CD8-positive, alpha-beta memory T cell (primary cell): Measurements from ENCODE around the gene CHRNA4. TPM values are rescaled to one million over a fixed set of nuclear protein-coding genes. Genes with fewer than 3 reads are reported as not detected.

Experiments used
- CTCF ChIA-PET: fragments of 350-600 bp; sonication (Branson Sonifier 250); formaldehyde crosslinking; loops from one replicate; lab custom pipeline; 2021; ENCODE audit warnings: antibody characterized with exemption; lab: Charles Lee
- POLR2A ChIA-PET: fragments of 350-600 bp; sonication (Branson Sonifier 250); formaldehyde crosslinking; loops from one replicate; lab custom pipeline; 2021; ENCODE audit warnings: antibody characterized with exemption; lab: Charles Lee
- DNase-seq, 5 donors: peaks; one replicate each; pipeline versions ENCODE4 v3.0.0 to v3.0.0-alpha.2; 2020 to 2022; ENCODE audit warnings: mixed read lengths in 1 of 5
- H3K27ac ChIP-seq: one replicate; pipeline ENCODE4 v1.7.0; 2013; ENCODE audit warnings: low read depth, mild to moderate bottlenecking, low read length, moderate library complexity
- H3K27me3 ChIP-seq: 2 replicates; pipeline ENCODE4 v1.7.0; 2013; ENCODE audit warnings: low read length, mild to moderate bottlenecking; ENCODE audit not compliant: insufficient read depth, poor library complexity, severe bottlenecking
- H3K36me3 ChIP-seq: 2 replicates; pipeline ENCODE4 v1.7.0; 2013; ENCODE audit warnings: mild to moderate bottlenecking, low read length, moderate library complexity; ENCODE audit not compliant: insufficient read depth
- H3K4me1 ChIP-seq: 2 replicates; pipeline ENCODE4 v1.7.0; 2013; ENCODE audit warnings: mild to moderate bottlenecking, low read length, moderate library complexity; ENCODE audit not compliant: insufficient read depth
- H3K4me3 ChIP-seq: 2 replicates; pipeline ENCODE4 v1.7.0; 2013; ENCODE audit warnings: mild to moderate bottlenecking, low read length
- H3K9me3 ChIP-seq: 2 replicates; pipeline ENCODE4 v1.7.0; 2013; ENCODE audit warnings: mild to moderate bottlenecking, low read length
- H3K27ac Mint-ChIP-seq, 8 donors: one replicate each; pipeline ENCODE4 v1.8.0; 2020 to 2021; ENCODE audit warnings: mixed read lengths in 8 of 8, mild to moderate bottlenecking in 6 of 8, inconsistent platforms in 3 of 8, moderate library complexity in 3 of 8
- H3K27me3 Mint-ChIP-seq, 2 donors: one replicate each; pipeline ENCODE4 v1.8.0; 2020 to 2021; ENCODE audit warnings: mixed read lengths in 2 of 2, mild to moderate bottlenecking in 1 of 2, moderate library complexity in 1 of 2
- H3K36me3 Mint-ChIP-seq, 3 donors: one replicate each; pipeline ENCODE4 v1.8.0; 2020 to 2021; ENCODE audit warnings: mixed read lengths in 3 of 3, inconsistent platforms in 1 of 3, mild to moderate bottlenecking in 1 of 3
- H3K4me1 Mint-ChIP-seq, 3 donors: one replicate each; pipeline ENCODE4 v1.8.0; 2020 to 2021; ENCODE audit warnings: mixed read lengths in 3 of 3, inconsistent platforms in 1 of 3, mild to moderate bottlenecking in 1 of 3
- H3K4me3 Mint-ChIP-seq, 7 donors: one replicate each; pipeline ENCODE4 v1.8.0; 2020 to 2021; ENCODE audit warnings: mixed read lengths in 7 of 7, mild to moderate bottlenecking in 6 of 7, moderate library complexity in 4 of 7, inconsistent platforms in 2 of 7
- H3K9me3 Mint-ChIP-seq, 5 donors: one replicate each; pipeline ENCODE4 v1.8.0; 2020 to 2022; ENCODE audit warnings: mixed read lengths in 5 of 5, mild to moderate bottlenecking in 3 of 5, moderate library complexity in 2 of 5, inconsistent platforms in 1 of 5
- polyA plus RNA-seq: library from polyadenylated mRNA; unstranded; fragments of 300-500 nt; fragmentation: Illumina TruSeq; gene quantifications from one replicate; pipeline ENCODE4 v1.2.3, GENCODE V29; 2021
- total RNA-seq, 2 experiments: library from RNA; stranded (reverse); gene quantifications; one replicate each; pipeline ENCODE4 v1.2.3, GENCODE V29; 2021

CHRNA4 gene
- total and polyA plus RNA-seq, 3 experiments from 2014 or later, result not detected

DNA sequence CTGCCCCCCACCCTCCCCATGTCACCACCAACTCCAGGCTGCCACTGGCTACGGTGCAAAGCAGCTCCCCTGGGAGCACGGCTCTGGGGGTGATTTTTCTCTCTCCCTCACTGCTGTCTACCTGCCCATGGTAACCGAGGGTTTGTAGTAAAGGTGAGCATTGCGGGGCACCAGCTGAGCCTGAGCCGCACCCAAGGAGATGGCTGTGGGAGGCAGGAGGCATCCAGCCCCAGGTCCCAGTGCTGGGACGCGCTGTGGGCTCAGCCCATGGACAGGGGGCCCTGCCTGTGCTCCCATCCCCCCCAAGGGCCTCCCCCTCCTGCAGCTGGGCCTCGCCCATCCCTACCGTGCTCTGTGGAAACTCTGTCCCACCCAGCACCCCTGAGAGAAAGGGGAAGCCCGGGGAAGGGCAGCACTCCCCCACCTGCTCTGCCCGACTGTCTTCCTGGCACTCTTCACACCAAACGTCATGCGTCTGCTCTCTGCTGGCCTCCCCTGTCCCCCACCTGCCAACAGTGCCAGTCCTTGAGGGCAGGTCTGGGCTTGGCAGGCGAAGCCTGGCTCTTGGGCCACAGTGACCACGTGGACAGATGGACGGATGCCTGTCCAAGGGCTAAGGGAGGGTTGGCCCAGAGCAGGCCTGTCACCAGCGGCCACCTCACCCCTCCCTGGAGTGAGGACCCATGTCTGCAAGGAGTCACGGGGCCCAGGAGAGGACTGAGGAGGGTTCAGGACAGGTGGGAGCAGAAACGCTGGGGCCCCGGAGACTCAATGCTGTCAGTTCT is 3.8 kb upstream of the CHRNA4 start:
- no peaks in the 10 kb centered on the region for H3K36me3 Mint-ChIP-seq
- no peak for DNase-seq
- peaks cover 0 to 7% (median 1%) of the 10 kb centered on the region in 3 donors for H3K4me1 Mint-ChIP-seq
- no peaks in the 10 kb centered on the region for H3K9me3 Mint-ChIP-seq
- no peak overlapping the region for H3K27ac Mint-ChIP-seq
- H3K4me3 Mint-ChIP-seq, result no peak overlapping the region
- POLR2A ChIA-PET, result no interaction called here
- no peaks in the 10 kb centered on the region for H3K36me3 ChIP-seq
- no peak overlapping the region for H3K27ac ChIP-seq
- H3K9me3 ChIP-seq, result no peaks in the 10 kb centered on the region
- H3K27me3 ChIP-seq, result no peaks in the 10 kb centered on the region
- CTCF ChIA-PET, result no interaction called here
- H3K4me1 ChIP-seq, result no peaks in the 10 kb centered on the region
- H3K27me3 Mint-ChIP-seq, result peaks cover 7 to 20% of the 10 kb centered on the region in 2 donors
- no peak overlapping the region for H3K4me3 ChIP-seq

DNA sequence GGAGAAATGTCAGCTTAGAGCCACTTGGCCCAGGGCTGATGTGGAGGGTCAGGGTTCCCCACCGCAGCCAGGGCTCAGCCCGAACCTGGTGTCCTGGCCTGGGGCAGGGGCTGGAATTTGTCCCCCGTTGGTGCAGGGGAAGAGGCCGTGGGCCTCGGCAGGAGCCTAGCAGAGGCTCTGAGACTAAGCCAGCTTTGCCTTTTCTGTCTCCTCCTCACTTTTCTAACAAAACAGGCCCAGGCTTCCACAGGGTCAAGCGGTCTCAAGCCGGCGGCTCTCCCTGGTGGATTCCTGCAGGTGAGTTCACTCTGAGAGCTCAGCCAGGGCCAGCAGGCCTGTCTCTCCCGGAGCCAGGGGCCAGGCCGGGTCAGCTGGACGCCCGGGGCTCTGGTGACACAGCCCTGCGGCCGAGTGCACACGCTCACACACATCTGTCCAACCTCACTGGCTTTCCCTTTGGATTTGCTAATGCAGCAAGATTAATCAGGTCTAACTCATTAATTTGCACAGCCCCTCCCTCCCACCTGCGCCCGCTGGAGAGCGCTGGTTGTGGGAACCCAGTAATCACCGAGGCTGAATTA is 2.9 kb upstream of the CHRNA4 start:
- no peaks in the 10 kb centered on the region for H3K36me3 Mint-ChIP-seq
- ChIA-PET CTCF (no interaction called here), POLR2A (no interaction called here)
- H3K27me3 Mint-ChIP-seq, result peaks cover 10 to 22% of the 10 kb centered on the region in 2 donors
- H3K27ac ChIP-seq, result no peak overlapping the region
- H3K27me3 ChIP-seq, result no peaks in the 10 kb centered on the region
- no peaks in the 10 kb centered on the region for H3K4me1 ChIP-seq
- no peak overlapping the region for H3K27ac Mint-ChIP-seq
- no peaks in the 10 kb centered on the region for H3K9me3 Mint-ChIP-seq
- no peak overlapping the region for H3K4me3 Mint-ChIP-seq
- no peaks in the 10 kb centered on the region for H3K36me3 ChIP-seq
- DNase-seq, result no peak
- H3K4me3 ChIP-seq, result no peak overlapping the region
- H3K4me1 Mint-ChIP-seq, result peaks cover 0 to 7% (median 1%) of the 10 kb centered on the region in 3 donors
- no peaks in the 10 kb centered on the region for H3K9me3 ChIP-seq

DNA sequence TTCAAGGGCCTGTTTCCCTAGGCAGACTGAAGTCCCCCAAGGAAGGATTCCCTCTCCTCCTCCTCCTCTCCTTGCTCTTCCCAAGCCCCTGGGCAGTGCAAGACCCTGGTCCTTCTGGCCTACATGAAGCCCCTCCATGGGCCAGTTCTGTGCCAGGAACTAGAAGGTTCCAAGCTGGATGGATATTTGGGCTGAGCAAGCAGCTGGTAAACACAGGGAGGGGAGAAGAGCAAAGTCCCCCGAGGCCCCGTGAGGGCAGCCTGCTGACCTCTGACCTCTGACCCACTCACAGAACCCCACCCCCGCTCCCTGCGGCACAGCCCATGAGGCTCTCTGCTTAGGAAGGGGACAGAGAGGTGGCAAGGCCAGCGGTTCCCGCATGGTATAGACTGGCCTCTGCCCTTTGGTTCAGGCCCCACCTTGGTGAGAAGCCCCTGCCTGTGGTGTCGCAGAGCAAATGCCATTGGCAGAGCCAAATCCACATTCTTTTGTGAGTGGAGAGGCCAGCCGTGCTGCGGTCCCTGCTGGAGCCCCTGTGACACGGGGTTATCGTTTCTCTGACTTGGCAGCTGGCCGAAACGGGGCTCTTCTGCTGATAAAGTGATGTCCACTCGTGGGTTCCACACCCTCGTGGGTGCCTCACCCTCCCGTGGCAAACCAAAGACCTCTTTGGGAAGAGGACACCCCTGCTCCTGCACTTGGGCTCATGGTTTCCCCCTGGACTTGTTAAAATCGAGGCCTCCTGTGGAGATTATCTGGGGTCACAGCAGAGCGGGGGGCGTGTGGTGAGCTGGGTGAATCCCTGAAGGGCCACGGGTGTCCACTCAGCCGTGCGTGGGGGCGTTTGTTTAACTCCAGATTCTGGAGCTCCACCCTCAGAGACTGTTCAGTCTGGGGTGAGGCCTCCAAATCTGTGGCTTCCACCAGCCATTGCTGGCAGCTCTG is 2.1 kb upstream of the CHRNA4 start:
- peak overlapping the region in 1 of 7 donors; percentile 5 for H3K4me3 Mint-ChIP-seq
- no peaks in the 10 kb centered on the region for H3K9me3 ChIP-seq
- H3K36me3 ChIP-seq, result no peaks in the 10 kb centered on the region
- peaks cover 0 to 7% (median 1%) of the 10 kb centered on the region in 3 donors for H3K4me1 Mint-ChIP-seq
- no peaks in the 10 kb centered on the region for H3K9me3 Mint-ChIP-seq
- no peak for DNase-seq
- ChIA-PET CTCF (no interaction called here), POLR2A (no interaction called here)
- H3K36me3 Mint-ChIP-seq, result no peaks in the 10 kb centered on the region
- no peak overlapping the region for H3K27ac Mint-ChIP-seq
- H3K27me3 ChIP-seq, result no peaks in the 10 kb centered on the region
- H3K4me3 ChIP-seq, result no peak overlapping the region
- no peak overlapping the region for H3K27ac ChIP-seq
- no peaks in the 10 kb centered on the region for H3K4me1 ChIP-seq
- H3K27me3 Mint-ChIP-seq, result peaks cover 10 to 20% of the 10 kb centered on the region in 2 donors

DNA sequence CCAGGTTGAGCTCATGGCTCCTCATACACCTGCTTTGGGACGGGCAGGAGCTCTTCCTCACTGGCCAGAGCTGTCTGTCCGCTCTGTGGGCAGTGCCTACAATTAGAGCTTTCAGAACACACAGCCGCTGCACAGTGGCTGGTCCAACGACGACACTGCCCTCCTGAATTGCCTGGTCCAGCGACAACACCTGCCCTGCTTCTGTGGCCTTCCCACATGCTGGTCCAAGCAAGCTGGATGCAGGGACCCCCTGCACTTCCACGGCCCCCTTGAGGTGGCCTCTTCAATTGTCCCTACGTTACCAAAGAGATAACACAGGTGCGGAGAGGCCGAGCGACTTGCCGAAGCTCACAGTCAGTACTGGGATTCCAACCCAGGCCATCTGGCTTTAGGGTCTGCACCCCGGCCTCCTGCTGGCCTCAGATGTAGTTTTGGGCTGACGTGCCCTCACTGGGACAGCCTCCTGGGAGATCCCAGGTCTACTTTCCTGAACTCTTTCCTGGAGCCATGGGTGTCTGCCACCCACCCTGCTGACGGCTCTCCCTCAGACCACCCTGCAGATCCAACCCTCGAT is 1.4 kb upstream of the CHRNA4 start:
- H3K4me3 Mint-ChIP-seq, result peak overlapping the region in 1 of 7 donors; percentile 5
- H3K27ac ChIP-seq, result no peak overlapping the region
- peak overlapping the region in 1 of 8 donors; percentile 56 for H3K27ac Mint-ChIP-seq
- H3K27me3 ChIP-seq, result no peaks in the 10 kb centered on the region
- H3K4me1 Mint-ChIP-seq, result peaks cover 0 to 7% (median 1%) of the 10 kb centered on the region in 3 donors
- H3K9me3 Mint-ChIP-seq, result no peaks in the 10 kb centered on the region
- H3K27me3 Mint-ChIP-seq, result peaks cover 10 to 20% of the 10 kb centered on the region in 2 donors
- ChIA-PET CTCF (no interaction called here), POLR2A (no interaction called here)
- no peaks in the 10 kb centered on the region for H3K36me3 Mint-ChIP-seq
- no peak for DNase-seq
- no peaks in the 10 kb centered on the region for H3K4me1 ChIP-seq
- no peaks in the 10 kb centered on the region for H3K9me3 ChIP-seq
- no peak overlapping the region for H3K4me3 ChIP-seq
- no peaks in the 10 kb centered on the region for H3K36me3 ChIP-seq

DNA sequence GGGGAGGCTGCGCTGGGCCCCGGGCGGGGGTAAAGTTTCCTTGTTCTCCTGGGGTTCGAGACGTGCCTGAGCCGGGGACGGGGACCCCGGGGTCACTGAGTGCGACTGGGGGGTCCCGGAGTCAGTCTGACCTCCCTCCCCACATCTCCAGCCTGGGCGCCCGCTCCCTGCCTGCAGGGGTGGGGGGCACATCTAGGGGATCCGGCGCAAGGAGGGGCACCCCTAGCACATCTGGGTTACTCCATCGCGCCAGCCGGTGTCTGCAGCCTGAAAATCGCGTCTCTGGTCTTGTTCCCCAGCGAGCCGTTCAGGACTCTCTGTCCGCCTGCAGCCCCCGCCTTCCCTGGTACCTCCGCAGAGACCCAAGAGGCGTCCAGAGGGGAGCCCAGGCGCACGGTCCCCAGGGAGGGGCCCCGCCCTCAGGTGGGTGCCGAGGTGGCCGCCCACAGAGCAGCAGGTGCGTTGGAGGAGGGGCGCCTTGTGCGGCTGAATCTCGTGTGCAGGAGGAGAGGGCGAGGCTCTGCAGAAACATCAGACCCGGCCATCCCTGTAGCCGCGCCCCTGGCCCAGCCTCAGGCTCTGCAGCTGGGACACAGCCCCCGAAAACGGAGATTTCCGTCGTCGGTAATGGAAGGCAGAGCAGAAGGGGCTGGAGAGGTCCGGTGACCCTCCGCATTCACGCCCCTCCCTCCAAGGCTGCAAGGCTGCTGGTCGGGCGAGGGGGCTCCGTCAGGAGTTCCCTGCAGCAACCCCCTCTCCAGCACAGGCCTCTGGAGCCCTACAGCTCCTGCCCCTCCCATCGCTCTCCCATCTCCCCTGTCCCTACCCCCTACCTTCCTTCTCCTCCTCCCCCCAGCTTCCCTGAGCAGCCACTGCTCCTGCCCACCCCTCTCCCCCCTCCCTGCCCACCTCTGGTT is 628 bp upstream of the CHRNA4 start:
- Histone ChIP-seq H3K36me3 (no peaks in the 10 kb centered on the region), H3K27me3 (no peaks in the 10 kb centered on the region), H3K4me3 (no peak overlapping the region), H3K9me3 (no peaks in the 10 kb centered on the region), H3K4me1 (no peaks in the 10 kb centered on the region), H3K27ac (no peak overlapping the region)
- ChIA-PET POLR2A (no interaction called here), CTCF (no interaction called here)
- no peak for DNase-seq
- Mint-ChIP-seq H3K9me3 (no peaks in the 10 kb centered on the region), H3K27me3 (peaks cover 12 to 20% of the 10 kb centered on the region in 2 donors), H3K4me3 (no peak overlapping the region), H3K4me1 (peaks cover 0 to 7% (median 1%) of the 10 kb centered on the region in 3 donors), H3K27ac (no peak overlapping the region), H3K36me3 (no peaks in the 10 kb centered on the region)

DNA sequence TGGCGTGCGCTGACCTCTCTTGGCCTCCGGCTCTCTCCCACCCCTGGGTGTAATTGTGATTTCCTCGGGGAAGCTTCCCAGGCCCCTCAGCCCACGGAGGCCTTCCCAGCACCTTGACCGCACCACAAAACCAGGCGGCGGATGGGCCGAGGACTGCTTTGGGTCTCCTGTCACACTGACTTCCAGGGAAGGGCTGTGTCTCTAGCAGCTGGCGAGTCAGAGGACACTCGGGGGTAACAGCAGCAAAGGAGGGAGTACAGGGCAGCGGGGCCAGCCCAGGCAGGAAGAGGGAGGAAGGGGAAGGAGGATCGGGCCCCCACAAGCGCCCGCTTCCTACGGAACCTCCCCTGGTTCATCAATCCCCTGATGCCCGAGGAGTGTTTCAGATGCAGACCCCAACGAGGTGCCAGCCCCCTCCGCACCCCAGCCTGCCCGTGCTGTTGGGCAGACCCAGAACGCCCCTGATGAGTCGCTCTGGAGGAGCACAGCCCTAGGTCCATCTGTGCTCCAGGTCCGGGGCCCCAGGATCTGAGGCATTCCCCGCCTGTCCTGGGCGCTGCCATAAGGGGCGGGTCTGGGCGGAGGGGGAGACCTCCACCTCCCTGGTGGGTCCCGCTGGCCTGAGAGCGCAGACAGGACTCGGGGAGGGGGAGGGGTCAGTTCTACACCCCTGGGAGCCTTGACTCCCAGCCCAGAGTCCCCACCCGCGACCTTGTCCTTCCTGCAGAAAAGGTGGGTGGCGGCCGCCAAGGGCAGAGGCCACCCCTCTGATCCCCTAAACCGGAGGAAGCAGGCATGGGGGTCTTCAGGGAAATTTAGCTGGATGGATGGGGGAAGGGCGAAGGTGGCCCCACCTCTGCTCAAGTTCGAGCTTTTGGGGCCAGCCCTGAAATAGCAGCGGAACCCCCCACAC is 956 bp downstream of the CHRNA4 start:
- Histone ChIP-seq H3K27me3 (no peaks in the 10 kb centered on the region), H3K9me3 (no peaks in the 10 kb centered on the region), H3K4me1 (no peaks in the 10 kb centered on the region), H3K36me3 (no peaks in the 10 kb centered on the region), H3K27ac (no peak overlapping the region), H3K4me3 (no peak overlapping the region)
- peaks cover 9 to 18% of the 10 kb centered on the region in 2 donors for H3K27me3 Mint-ChIP-seq
- POLR2A ChIA-PET, result no interaction called here
- no peak overlapping the region for H3K4me3 Mint-ChIP-seq
- no peak for DNase-seq
- H3K36me3 Mint-ChIP-seq, result no peaks in the 10 kb centered on the region
- H3K9me3 Mint-ChIP-seq, result no peaks in the 10 kb centered on the region
- CTCF ChIA-PET, result no interaction called here
- H3K4me1 Mint-ChIP-seq, result peaks cover 0 to 7% (median 1%) of the 10 kb centered on the region in 3 donors
- peak overlapping the region in 1 of 8 donors; percentile 83 for H3K27ac Mint-ChIP-seq
